ENCODE measurements around the gene ART1.
"Not testable (repeated sequence)": the region's sequence is repeated elsewhere in the genome, so short reads cannot be mapped to it uniquely, and the experiment has no call there.

The ART1 gene

DNA sequence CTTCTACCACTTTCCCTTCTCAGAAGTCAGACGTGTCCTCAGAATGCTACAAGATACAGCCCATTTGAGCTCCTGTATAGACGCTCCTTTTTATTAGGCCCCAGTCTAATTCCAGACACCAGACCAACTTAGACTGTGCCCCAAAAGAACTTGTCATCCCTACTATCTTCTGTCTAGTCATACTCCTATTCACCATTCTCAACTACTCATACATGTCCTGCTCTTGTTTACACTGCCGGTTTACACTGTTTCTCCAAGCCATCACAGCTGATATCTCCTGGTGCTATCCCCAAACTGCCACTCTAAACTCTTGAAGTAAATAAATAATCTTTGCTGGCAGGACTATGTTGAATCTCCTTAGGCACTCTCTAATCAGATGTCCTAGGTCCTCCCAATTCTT lies 7.6 kb downstream of the ART1 start:
- H3K27ac ChIP-seq (ENCODE audit: low read length); H3K36me3 ChIP-seq (ENCODE audit: insufficient read depth, low read length); H3K4me1 ChIP-seq (ENCODE audit: insufficient read depth, low read length); H2AFZ ChIP-seq (ENCODE audit: low read depth, low read length); H3K4me2 ChIP-seq (ENCODE audit: insufficient read depth, low read length); H3K27me3 ChIP-seq (ENCODE audit: insufficient read depth, low read length, poor library complexity); H3K9me3 ChIP-seq (ENCODE audit: insufficient read depth, low read length, severe bottlenecking); DNase-seq; H3K9ac ChIP-seq (ENCODE audit: low read depth, low read length); H4K20me1 ChIP-seq (ENCODE audit: insufficient read depth, low read length); ATAC-seq (ENCODE audit: insufficient read depth, low read depth); H3K4me3 ChIP-seq (ENCODE audit: low read depth in 1 of 2, low read length in 2 of 2); H3K79me2 ChIP-seq (ENCODE audit: insufficient read depth, low read length): not testable (repeated sequence)

DNA sequence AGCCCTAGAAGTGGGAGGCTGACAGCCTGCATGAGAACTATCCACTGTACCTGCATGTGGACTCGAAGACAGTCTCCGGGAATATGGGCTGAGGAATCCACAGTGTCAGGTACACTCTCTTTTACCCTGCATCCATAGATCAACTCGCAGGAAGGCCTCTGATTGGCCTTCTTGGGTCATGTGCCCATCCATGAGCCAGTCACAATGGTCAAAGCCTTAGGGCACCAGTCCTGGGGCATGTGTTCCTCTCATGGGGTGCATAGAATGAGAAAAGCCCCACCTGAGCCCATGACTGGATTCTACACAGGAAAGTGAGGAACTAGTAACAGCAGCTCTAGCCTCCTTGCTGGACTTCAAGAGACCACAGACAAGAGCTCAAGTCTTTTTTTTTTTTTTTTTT lies 10.6 kb downstream of the ART1 start:
- H3K9me3 ChIP-seq (ENCODE audit: insufficient read depth, low read length, severe bottlenecking) = no peaks in the 10 kb centered on the region
- H3K27ac ChIP-seq (ENCODE audit: low read length) = no peak overlapping the region
- TF ChIP-seq EZH2 (IDR thresholded peaks at IDR 0.05; ENCODE audit: borderline replicate concordance, low read depth, low read length, severe bottlenecking) = no peak
- TF ChIP-seq, protein P1, sequence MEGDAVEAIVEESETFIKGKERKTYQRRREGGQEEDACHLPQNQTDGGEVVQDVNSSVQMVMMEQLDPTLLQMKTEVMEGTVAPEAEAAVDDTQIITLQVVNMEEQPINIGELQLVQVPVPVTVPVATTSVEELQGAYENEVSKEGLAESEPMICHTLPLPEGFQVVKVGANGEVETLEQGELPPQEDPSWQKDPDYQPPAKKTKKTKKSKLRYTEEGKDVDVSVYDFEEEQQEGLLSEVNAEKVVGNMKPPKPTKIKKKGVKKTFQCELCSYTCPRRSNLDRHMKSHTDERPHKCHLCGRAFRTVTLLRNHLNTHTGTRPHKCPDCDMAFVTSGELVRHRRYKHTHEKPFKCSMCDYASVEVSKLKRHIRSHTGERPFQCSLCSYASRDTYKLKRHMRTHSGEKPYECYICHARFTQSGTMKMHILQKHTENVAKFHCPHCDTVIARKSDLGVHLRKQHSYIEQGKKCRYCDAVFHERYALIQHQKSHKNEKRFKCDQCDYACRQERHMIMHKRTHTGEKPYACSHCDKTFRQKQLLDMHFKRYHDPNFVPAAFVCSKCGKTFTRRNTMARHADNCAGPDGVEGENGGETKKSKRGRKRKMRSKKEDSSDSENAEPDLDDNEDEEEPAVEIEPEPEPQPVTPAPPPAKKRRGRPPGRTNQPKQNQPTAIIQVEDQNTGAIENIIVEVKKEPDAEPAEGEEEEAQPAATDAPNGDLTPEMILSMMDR (IDR thresholded peaks at IDR 0.05; ENCODE audit: borderline replicate concordance, extremely low read depth, low read length, poor library complexity, severe bottlenecking) = no peak
- no peak for DNase-seq
- ATAC-seq (ENCODE audit: insufficient read depth, low read depth) = no peak
- no peaks in the 10 kb centered on the region for H4K20me1 ChIP-seq (ENCODE audit: insufficient read depth, low read length)
- no peak overlapping the region for H3K4me3 ChIP-seq (ENCODE audit: low read depth in 1 of 2, low read length in 2 of 2)
- H3K9ac ChIP-seq (ENCODE audit: low read depth, low read length) = no peak overlapping the region
- H3K4me1 ChIP-seq (ENCODE audit: insufficient read depth, low read length) = no peaks in the 10 kb centered on the region
- H3K36me3 ChIP-seq (ENCODE audit: insufficient read depth, low read length) = no peaks in the 10 kb centered on the region
- no peaks in the 10 kb centered on the region for H3K79me2 ChIP-seq (ENCODE audit: insufficient read depth, low read length)
- no peak overlapping the region for H2AFZ ChIP-seq (ENCODE audit: low read depth, low read length)
- H3K27me3 ChIP-seq (ENCODE audit: insufficient read depth, low read length, poor library complexity) = peaks cover 5% of the 10 kb centered on the region
- H3K4me2 ChIP-seq (ENCODE audit: insufficient read depth, low read length) = no peak overlapping the region

DNA sequence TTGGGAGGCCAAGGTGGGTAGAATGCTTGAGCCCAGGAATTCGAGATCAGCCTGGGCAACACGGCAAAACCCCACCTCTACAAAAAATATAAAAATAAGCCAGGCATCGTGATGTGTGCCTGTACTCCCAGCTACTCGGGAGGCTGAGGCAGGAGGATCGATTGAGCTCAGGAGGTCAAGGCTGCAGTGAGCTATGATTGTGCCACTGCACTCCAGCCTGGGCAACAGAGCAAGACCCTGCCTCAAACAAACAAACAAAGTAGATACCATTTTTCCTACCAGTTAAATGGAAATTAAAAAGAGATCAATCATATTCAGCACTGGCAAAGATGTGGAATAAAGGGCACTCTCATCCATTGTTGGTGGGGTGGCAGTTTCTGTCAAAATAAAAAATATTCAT lies 12.4 kb downstream of the ART1 start:
- H3K4me2 ChIP-seq (ENCODE audit: insufficient read depth, low read length) = not testable (repeated sequence)

GRCh38 chr11:3658252-3658651 lies 13.3 kb downstream of the ART1 start:
- no peaks in the 10 kb centered on the region for H3K9me3 ChIP-seq (ENCODE audit: insufficient read depth, low read length, severe bottlenecking)

More for the DNA sequence above, 12.4 kb downstream of the ART1 start:
- H3K79me2 ChIP-seq (ENCODE audit: insufficient read depth, low read length); H3K4me3 ChIP-seq (ENCODE audit: low read depth in 1 of 2, low read length in 2 of 2); H3K27me3 ChIP-seq (ENCODE audit: insufficient read depth, low read length, poor library complexity); ATAC-seq (ENCODE audit: insufficient read depth, low read depth); H3K9me3 ChIP-seq (ENCODE audit: insufficient read depth, low read length, severe bottlenecking); H4K20me1 ChIP-seq (ENCODE audit: insufficient read depth, low read length); H3K4me1 ChIP-seq (ENCODE audit: insufficient read depth, low read length); H2AFZ ChIP-seq (ENCODE audit: low read depth, low read length); H3K27ac ChIP-seq (ENCODE audit: low read length); H3K9ac ChIP-seq (ENCODE audit: low read depth, low read length); H3K36me3 ChIP-seq (ENCODE audit: insufficient read depth, low read length); DNase-seq: not testable (repeated sequence)

More at GRCh38 chr11:3658252-3658651, 13.3 kb downstream of the ART1 start:
- Histone ChIP-seq H3K27ac (ENCODE audit: low read length) (no peak overlapping the region), H4K20me1 (ENCODE audit: insufficient read depth, low read length) (no peaks in the 10 kb centered on the region), H3K36me3 (ENCODE audit: insufficient read depth, low read length) (no peaks in the 10 kb centered on the region), H3K4me3 (ENCODE audit: low read depth in 1 of 2, low read length in 2 of 2) (no peak overlapping the region), H3K27me3 (ENCODE audit: insufficient read depth, low read length, poor library complexity) (peaks cover 5% of the 10 kb centered on the region), H3K4me2 (ENCODE audit: insufficient read depth, low read length) (no peak overlapping the region), H3K79me2 (ENCODE audit: insufficient read depth, low read length) (no peaks in the 10 kb centered on the region), H3K9ac (ENCODE audit: low read depth, low read length) (no peak overlapping the region), H3K4me1 (ENCODE audit: insufficient read depth, low read length) (no peaks in the 10 kb centered on the region), H2AFZ (ENCODE audit: low read depth, low read length) (no peak overlapping the region)
- ATAC-seq (ENCODE audit: insufficient read depth, low read depth) (no peak), DNase-seq (no peak)
- TF ChIP-seq, protein P1 (IDR thresholded peaks at IDR 0.05; ENCODE audit: borderline replicate concordance, extremely low read depth, low read length, poor library complexity, severe bottlenecking) = no peak
- TF ChIP-seq EZH2 (IDR thresholded peaks at IDR 0.05; ENCODE audit: borderline replicate concordance, low read depth, low read length, severe bottlenecking) = no peak
